Limb (tissue), 2 donors: ENCODE measurements around the gene TFCP2L1.
A peak's percentile ranks its signal among the peaks of the same experiment; 100 is the strongest.

Experiments
- DNase-seq, 2 donors: peaks; one replicate each; pipeline ENCODE4 v3.0.0-alpha.2; 2016; ENCODE audit errors: extremely low spot score in 2 of 2

Gene TFCP2L1

GRCh38 chr2:121297217-121297830, 12.3 kb upstream of the TFCP2L1 start:
- peak in 1 of 2 donors; percentile 52 for DNase-seq

DNA sequence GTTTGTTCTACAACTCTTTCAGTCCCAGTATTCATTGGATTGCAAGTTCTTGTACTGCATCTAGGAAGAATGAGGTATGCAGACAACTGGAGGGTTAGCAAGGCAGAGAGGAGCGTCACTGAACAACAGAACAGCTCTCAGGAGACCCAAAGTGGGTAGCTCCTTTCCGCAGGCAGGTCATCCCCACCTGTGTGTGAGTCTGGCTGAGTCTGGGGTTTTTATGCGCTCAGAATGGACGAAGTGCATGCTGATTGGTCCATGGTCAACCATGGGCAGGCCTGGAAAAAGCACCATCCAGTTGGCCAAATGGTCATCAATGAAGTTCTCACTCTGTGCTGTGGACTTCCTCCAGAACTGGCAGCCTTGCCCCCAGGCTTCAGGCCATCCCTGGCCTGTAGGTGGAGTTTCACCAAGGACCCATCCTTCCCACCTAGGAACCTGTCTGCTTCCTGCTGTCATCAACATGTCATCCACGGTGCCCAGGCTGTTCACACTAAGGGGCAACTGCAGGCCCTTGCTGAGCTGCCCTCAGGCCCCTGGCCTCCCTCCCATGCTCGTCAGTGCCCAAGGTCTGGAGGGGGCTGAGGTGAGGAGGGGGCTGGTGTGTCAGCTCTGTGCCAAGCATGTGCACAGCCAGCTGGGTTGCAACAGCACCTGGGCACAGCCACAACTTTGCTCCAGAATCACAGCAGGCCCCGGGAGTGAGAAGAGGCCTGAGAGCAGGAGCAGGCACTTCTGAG, 11.1 kb upstream of the TFCP2L1 start:
- no peak for DNase-seq

DNA sequence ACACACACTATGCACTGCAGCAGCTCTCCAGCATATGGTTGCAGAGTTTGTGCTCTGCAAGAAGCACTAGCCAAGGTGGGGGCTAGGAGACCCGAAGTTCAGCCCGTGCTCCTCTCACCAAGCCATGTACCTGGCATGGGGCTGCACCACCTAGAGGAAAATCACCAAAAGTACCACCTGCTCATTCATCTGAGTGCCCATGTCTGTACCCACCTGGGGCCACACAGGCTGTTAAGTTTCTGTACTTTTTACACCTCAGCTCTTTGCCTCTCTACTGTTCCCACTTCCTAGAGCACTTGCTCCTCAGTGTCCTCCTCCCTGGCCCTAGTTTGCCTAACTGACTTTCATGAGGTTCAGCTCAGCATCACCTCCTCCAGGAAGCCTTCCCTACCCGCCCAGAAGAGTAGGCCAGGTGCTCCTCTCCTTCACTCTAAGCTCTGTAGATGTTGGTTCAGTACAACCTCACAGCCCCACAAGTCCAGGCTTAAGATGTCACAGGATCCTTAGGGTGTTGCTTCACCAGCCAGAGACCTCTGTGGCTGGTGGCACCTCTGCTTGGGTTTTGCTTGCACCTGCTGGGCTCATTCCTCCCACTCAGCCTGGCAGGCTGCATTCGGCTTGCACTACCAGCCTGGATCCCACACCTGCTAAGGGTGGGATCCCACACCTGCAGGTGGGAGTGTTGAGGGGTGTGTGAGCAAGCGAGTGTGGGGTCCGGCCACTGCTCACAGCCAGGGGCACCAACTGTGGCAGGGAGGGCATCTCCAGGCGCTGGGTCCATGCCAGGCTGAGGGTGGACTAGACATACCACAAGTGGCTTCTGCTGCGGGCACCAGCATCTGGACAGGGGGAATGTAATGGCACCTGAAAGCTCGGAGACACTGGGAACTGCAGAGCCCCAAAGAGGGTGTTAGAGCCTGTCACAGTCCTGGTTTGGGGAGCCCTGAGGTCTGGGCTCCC, 10.2 kb upstream of the TFCP2L1 start:
- no peak for DNase-seq

- no peak for DNase-seq
Observed at GRCh38 chr2:121293450-121294325, 8.7 kb upstream of the TFCP2L1 start.

DNA sequence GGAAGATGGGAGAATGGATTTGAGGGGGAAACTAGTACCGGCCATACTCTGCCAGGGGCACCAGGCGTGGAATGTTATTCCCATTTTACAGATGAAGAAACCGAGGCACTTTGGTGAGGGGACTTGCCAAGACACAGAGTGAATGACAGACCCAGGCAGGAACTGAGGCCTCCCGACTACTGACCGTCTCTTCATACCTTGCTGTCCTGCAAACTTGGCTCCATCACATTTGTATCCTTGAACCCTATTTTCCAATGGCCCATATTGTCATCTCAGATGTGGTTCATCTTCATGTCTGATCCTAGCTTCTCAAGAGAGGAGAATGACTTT, 6.2 kb upstream of the TFCP2L1 start:
- no peak for DNase-seq

- DNase-seq = no peak
Observed at GRCh38 chr2:121289271-121289670, 4.3 kb upstream of the TFCP2L1 start.

DNA sequence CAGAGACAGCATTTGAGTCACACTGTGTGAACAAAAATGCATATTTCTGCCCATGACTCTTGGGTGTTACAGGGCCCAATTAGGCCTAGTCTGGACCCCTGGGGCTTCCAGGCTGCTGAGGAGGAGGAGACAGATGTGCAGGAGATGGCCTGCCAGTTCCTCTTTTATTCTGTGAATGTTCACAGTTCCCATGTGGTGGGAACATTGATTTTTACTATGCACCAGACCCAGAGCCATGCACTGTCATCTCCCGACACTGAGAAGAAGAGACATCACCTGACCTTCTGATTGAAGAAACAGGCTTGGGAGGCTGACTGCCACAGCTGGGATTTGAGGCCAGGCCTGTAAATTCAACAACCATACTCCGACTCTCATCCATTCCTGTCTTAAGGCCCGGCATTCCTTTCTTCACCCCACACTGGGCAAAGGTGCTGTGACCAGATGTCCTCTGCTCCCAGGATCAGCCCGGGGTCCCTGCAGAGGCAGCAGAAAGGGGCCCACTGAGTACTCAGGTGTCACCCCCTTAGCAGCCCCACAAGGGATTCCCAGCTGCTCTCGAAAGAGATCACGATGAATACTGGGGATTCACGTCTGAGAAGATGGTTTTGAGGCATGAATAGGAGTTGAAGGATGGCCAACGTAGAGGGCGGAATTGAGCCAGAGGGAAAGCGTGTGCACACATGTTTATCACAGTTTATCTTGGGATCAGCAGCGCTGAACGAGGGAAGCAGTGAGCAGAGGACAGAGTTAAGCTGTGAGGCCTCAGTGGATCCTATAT, 3.6 kb upstream of the TFCP2L1 start:
- no peak for DNase-seq

DNA sequence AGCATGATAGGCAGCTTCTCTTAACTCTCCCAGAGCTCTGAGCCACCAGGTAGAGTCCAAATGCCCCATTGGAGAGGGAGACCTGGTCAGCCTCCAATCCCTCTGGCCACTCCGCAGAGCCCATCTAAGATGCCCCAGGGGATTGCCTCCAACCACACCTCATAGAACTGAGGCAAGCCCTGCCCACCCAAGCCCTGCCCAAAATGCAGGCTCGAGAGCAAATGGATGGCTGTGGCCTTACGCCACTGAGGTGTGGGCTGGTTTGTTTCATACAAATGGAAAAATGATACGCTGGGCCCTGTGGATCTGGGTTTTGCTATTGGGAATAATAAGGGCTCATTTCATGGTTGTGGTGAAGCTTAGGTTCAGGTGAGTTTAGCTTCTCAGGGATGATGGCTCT, 3.0 kb upstream of the TFCP2L1 start:
- no peak for DNase-seq

DNA sequence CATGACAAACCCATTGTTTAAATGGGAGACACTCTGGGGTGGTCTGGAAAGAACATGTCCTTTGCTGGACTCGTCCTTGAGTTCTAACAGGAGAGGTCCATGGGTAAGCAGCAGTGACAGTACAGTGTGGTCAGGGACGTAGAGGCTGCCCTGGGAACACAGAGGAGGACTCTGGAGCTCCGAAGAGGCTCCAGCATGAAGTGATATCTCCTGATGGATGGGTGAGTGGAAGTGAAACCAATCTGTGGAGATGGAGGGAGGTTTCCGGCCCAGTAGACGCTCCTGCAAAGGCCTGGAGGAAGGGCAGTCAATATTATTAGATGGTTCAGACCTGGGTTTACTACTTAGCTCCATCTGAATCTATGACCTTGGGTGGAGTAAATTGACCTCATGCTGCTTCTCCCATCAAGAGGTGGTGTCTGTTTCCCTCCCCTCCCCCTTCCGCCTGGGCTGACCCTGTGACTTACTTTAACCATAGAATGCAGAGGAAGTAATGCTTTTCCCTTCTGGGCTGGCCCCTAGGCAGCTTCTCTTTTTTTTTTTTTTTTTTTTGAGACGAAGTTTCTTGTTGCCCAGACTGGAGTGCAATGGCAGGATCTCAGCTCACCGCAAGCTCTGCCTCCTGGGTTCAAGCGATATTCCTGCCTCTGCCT, 2.3 kb upstream of the TFCP2L1 start:
- DNase-seq = no peak

GRCh38 chr2:121286506-121286905, 1.5 kb upstream of the TFCP2L1 start:
- DNase-seq = no peak

GRCh38 chr2:121285926-121286325, 924 bp upstream of the TFCP2L1 start:
- DNase-seq = no peak

DNA sequence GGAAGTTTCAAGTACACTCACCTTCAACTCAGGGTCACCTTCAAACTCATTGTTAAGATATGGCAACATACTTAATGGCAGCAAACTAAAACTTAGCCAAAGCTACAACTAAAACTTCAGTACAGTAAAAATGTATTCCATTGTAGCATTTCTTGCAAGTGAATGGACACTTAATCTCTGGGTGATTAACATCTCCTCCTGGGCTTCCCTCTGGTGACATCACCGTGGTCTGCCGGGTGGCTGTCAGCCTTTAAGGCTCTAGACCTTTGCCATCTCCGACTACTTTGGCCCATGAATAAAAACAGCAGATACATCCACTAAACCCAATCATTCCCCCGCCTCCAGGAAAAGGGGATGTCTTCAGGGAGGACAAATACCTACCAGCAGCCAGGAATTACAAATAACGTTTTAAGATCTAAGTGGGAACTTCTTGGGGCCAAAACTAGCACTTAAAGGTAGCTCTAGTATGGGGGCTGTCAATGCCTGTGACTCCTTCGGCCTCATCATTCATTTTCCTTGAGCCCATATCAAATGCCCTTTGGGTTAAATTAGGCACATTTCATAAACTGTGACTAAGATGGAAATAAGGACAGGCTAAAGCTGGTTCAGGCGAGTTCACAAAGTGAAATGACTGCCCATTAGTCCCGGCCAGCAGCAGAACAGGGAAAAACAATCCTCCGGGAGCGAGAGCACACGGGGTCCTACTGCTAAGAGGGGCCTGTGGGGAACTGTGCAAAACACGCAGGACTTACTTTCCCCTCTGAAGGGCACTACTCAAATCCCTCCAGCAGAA, 1.1 kb downstream of the TFCP2L1 start:
- DNase-seq = no peak

- DNase-seq = no peak
Observed at GRCh38 chr2:121282800-121283385, 2.1 kb downstream of the TFCP2L1 start.

DNA sequence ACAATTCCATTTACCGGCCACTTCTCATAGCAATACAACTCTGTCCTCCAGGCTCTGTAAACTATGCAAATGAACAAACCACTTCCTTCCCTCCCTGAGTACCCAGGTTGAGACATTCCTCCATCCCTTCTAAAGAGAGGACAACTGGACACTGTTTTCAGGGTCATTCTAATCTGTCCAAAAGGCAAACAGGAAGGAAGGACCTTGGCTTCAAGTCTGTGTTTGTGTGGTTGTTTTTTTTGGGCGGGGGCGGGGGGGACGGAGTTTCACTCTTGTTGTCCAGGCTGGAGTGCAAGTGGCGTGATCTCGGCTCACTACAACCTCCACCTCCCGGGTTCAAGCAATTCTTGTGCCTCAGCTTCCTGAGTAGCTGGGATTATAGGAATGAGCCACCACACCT, 3.3 kb downstream of the TFCP2L1 start:
- DNase-seq = no peak

- DNase-seq = no peak
Observed at GRCh38 chr2:121281107-121281506, 3.9 kb downstream of the TFCP2L1 start.

DNA sequence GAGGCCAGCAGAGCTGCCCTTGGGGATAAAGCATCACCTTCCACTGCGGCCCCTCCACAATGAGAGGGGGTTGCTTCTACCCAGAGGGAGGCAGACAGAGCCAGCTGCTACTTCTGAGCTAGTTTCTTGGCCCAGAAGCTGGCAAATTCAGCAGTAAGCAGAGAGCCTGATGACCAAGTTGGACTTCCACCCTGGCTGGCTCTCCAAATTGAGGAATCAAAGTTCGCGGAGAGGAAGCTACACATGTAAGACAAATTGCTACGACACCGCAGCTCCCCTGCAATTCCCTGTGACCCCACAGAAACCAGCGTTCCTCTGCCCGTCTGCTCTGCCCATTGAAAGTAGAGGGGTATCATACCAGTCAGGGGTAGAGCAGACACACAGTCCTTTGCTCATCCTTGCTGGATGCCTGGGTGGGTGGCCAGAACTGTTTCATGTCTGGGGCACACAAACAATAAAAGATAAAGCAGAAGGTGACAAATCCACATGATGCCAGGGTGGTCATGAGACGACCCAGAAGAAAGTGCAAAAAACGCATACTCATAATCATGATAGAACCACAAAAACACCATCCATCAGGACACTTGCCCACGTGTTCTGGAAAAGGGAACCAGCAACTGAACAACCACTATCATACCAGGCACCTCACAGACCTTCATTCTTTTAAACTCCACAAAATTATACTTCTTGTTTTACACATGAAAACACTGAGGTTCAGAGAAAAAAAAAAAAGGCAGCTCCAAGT, 5.4 kb downstream of the TFCP2L1 start:
- no peak for DNase-seq

DNA sequence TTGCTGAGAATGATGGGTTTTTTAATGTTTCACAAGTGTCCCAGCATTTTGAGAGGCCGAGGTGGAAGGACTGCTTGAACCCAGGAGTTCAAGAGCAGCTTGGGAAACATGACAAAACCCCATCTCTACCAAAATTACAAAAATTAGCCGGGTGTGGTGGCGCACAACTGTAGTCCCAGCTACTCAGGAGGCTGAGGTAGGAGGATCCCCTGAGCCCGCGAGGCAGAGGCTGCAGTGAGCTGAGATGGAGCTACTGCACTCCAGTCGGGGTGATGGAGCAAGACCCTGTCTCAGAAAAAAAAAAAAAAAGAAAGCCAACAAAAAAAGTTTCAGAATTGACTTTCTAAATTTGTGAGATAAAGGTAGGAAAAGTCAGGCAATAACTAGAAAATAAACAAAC, 8.7 kb downstream of the TFCP2L1 start:
- no peak for DNase-seq

- DNase-seq = no peak
Observed at GRCh38 chr2:121273116-121273515, 11.9 kb downstream of the TFCP2L1 start.
